Neural cell (in vitro differentiated cells): ENCODE measurements around the gene MACC1. TPM values are rescaled to one million over a fixed set of nuclear protein-coding genes. Genes with fewer than 3 reads are reported as not detected.

ENCODE experiments used
- H2AFZ ChIP-seq: fragments of 200-600, 300-800 bp; sonication (generic), shearing (Covaris generic); 2 replicates; pipeline ENCODE4 v1.6.0; 2014; ENCODE audit warnings: low read depth, mild to moderate bottlenecking, antibody characterized with exemption, low read length, moderate library complexity
- H3F3A ChIP-seq: fragments of 200-600 bp; shearing (Covaris generic); 2 replicates; pipeline ENCODE4 v1.6.1; 2016; ENCODE audit warnings: mild to moderate bottlenecking, moderate library complexity, mixed read lengths, antibody characterized with exemption, low read length; ENCODE audit not compliant: insufficient read depth, poor library complexity, severe bottlenecking
- H3K27ac ChIP-seq: fragments of 200-600, 300-800 bp; sonication (generic), shearing (Covaris generic); 2 replicates; pipeline ENCODE4 v1.5.1; 2014; ENCODE audit warnings: mild to moderate bottlenecking, low read length, moderate library complexity
- H3K27me3 ChIP-seq: fragments of 300-800, 200-600 bp; sonication (generic), shearing (Covaris generic); 2 replicates; pipeline ENCODE4 v1.6.0; 2014; ENCODE audit warnings: mild to moderate bottlenecking, low read depth, low read length, moderate library complexity; ENCODE audit not compliant: insufficient read depth
- H3K36me3 ChIP-seq: fragments of 300-800, 200-600 bp; sonication (generic), shearing (Covaris generic); 2 replicates; pipeline ENCODE4 v1.5.1; 2014; ENCODE audit warnings: mild to moderate bottlenecking, antibody characterized with exemption, low read length, moderate library complexity; ENCODE audit not compliant: insufficient read depth
- H3K4me2 ChIP-seq: fragments of 300-800, 200-600 bp; sonication (generic), shearing (Covaris generic); 2 replicates; pipeline ENCODE4 v1.6.0; 2014; ENCODE audit warnings: mild to moderate bottlenecking, low read length
- H3K4me3 ChIP-seq: fragments of 300-800, 200-600 bp; sonication (generic), shearing (Covaris generic); 2 replicates; pipeline ENCODE4 v1.5.1; 2014; ENCODE audit warnings: mild to moderate bottlenecking, low read length, moderate library complexity
- H3K79me2 ChIP-seq: fragments of 200-600 bp; shearing (Covaris generic); replicated peaks from 2 replicates; pipeline ENCODE4 v1.6.0; 2014; ENCODE audit warnings: mild to moderate bottlenecking, low read length, moderate library complexity; ENCODE audit not compliant: insufficient read depth
- H3K9ac ChIP-seq: fragments of 300-800, 200-600 bp; sonication (generic), shearing (Covaris generic); 2 replicates; pipeline ENCODE4 v1.6.1; 2016; ENCODE audit warnings: mild to moderate bottlenecking, low read length, mixed read lengths
- H3K9me2 ChIP-seq: fragments of 200-600 bp; shearing (Covaris generic); 2 replicates; pipeline ENCODE4 v1.6.1; 2016; ENCODE audit warnings: mild to moderate bottlenecking, low read length, mixed read lengths; ENCODE audit not compliant: insufficient read depth
- H3K9me3 ChIP-seq: fragments of 200-600, 300-800 bp; sonication (generic), shearing (Covaris generic); 2 replicates; pipeline ENCODE4 v1.6.1; 2016; ENCODE audit warnings: mild to moderate bottlenecking, mixed run types, low read length, moderate library complexity, mixed read lengths
- H4K20me1 ChIP-seq: fragments of 200-600 bp; shearing (Covaris generic); 2 replicates; pipeline ENCODE4 v1.6.1; 2016; ENCODE audit warnings: mild to moderate bottlenecking, mixed run types; ENCODE audit not compliant: insufficient read depth
- EP300 ChIP-seq: fragments of 450-650 bp; conservative IDR thresholded peaks from 2 replicates; pipeline ENCODE4 v1.6.1; 2014; ENCODE audit warnings: antibody characterized with exemption, mild to moderate bottlenecking, moderate library complexity; ENCODE audit not compliant: poor library complexity, severe bottlenecking
- EZH2 ChIP-seq: fragments of 200-600, 300-800 bp; shearing (Covaris generic), sonication (generic); IDR thresholded peaks from 2 replicates; pipeline ENCODE4 v1.6.1; 2014; ENCODE audit warnings: antibody characterized with exemption, low read length, borderline replicate concordance, mild to moderate bottlenecking; ENCODE audit not compliant: insufficient read depth, poor library complexity, severe bottlenecking
- MXI1 ChIP-seq: fragments of 450-650 bp; conservative IDR thresholded peaks from 2 replicates; pipeline ENCODE4 v1.6.1; 2014; ENCODE audit warnings: antibody characterized with exemption, mild to moderate bottlenecking; ENCODE audit not compliant: poor library complexity, severe bottlenecking
- POLR2AphosphoS5 ChIP-seq: IDR thresholded peaks from 2 replicates; pipeline ENCODE4 v1.6.1; 2012
- RAD21 ChIP-seq: fragments of 450-650 bp; conservative IDR thresholded peaks from 2 replicates; pipeline ENCODE4 v1.6.1; 2014; ENCODE audit warnings: antibody characterized with exemption, mild to moderate bottlenecking, moderate library complexity
- SMC3 ChIP-seq: fragments of 450-650 bp; conservative IDR thresholded peaks from 2 replicates; pipeline ENCODE4 v1.6.1; 2014; ENCODE audit warnings: antibody characterized with exemption, mild to moderate bottlenecking, moderate library complexity; ENCODE audit not compliant: poor library complexity
- TAF1 ChIP-seq: IDR thresholded peaks from 2 replicates; pipeline ENCODE4 v1.6.1; 2012; ENCODE audit warnings: low read depth
- polyA plus RNA-seq: library from polyadenylated mRNA; depleted of rRNA; stranded (reverse); fragments of >200 nt; gene quantifications from 2 replicates; pipeline ENCODE4 v1.2.3, GENCODE V29; 2014
- TF ChIP-seq, protein P1 (sequence below): IDR thresholded peaks from 2 replicates; pipeline ENCODE4 v1.6.1; 2012; ENCODE audit warnings: borderline replicate concordance
- TF ChIP-seq, protein P2 (sequence below): fragments of 450-650 bp; IDR thresholded peaks from 2 replicates; pipeline ENCODE4 v1.5.1; 2014; ENCODE audit warnings: antibody characterized with exemption, mild to moderate bottlenecking, moderate library complexity; ENCODE audit not compliant: poor library complexity, severe bottlenecking

MACC1 gene
- polyA plus RNA-seq, 1 donor from 2014 or later = 0.20 TPM

DNA sequence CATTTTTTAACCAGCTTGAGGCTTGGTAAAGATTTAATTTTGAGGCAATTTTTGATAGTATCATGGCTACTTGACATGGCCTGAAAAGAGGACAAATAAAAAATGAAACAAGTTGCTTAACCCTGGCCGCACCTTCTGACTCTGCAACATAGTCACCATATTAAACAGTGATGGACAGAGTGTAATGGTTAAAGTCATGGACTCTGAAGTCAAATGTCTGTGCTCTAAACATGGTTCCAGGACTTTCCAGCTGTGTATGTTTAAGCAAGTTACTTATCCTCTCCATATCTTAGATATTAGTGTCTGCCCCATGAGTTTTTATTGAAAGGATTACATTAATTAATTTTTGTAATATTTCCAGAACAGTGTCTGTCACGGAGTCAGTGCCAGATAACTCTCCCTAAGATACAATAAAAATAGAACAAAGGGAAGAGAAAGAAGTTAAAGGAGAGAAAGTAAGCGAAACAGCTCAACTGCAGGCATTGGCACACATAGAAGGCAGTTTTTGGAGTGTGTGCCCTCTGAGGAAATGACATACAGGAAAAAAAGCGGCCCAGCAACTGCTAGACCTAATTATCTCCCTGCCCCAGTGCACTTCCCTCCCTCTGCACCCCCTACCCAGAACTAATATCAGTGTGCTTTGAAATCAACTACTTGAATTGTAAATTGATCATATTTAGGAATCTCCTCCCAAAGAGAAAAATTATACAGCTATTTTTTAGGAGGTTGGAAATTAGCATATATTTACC is 65.3 kb downstream of the MACC1 start:
- Histone ChIP-seq H3K9me2 (no peaks in the 10 kb centered on the region), H3K4me2 (no peak overlapping the region), H3F3A (no peaks in the 10 kb centered on the region), H3K27ac (no peak overlapping the region), H3K79me2 (no peaks in the 10 kb centered on the region), H3K4me3 (no peak overlapping the region), H3K27me3 (no peaks in the 10 kb centered on the region), H3K9me3 (no peaks in the 10 kb centered on the region), H3K36me3 (no peaks in the 10 kb centered on the region), H3K9ac (no peak overlapping the region), H2AFZ (no peak overlapping the region), H4K20me1 (no peaks in the 10 kb centered on the region)
- TF ChIP-seq RAD21 (no peak), TAF1 (no peak), MXI1 (no peak)

DNA sequence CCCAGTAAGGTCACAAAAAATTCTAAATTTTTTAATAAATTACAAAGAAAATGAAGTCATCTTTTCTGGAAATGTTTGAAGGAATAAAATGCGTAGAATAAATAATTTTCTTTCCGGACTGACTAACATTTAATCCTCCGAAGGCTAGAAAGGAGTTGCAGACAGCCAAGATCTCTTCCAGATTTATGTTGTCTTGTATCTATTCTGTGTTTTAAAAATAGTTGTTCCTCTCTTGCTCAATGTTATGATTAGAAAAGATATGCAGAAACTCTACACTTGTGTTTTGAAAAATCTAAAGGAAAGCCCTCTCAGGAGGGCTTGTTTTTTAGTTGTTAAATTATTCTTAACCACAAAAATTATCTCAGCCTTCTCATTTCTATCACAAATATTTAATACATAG is 70.7 kb downstream of the MACC1 start:
- Histone ChIP-seq H3K4me2 (no peak overlapping the region), H4K20me1 (no peaks in the 10 kb centered on the region), H3K4me3 (no peak overlapping the region), H3F3A (no peaks in the 10 kb centered on the region), H3K79me2 (no peaks in the 10 kb centered on the region), H3K9ac (no peak overlapping the region), H3K27ac (no peak overlapping the region), H3K9me3 (no peaks in the 10 kb centered on the region), H3K9me2 (no peaks in the 10 kb centered on the region), H2AFZ (no peak overlapping the region), H3K36me3 (no peaks in the 10 kb centered on the region), H3K27me3 (no peaks in the 10 kb centered on the region)
- TF ChIP-seq EZH2 (no peak), SMC3 (no peak), TAF1 (no peak), RAD21 (no peak), EP300 (no peak), POLR2AphosphoS5 (no peak)
- TF ChIP-seq, protein P1, sequence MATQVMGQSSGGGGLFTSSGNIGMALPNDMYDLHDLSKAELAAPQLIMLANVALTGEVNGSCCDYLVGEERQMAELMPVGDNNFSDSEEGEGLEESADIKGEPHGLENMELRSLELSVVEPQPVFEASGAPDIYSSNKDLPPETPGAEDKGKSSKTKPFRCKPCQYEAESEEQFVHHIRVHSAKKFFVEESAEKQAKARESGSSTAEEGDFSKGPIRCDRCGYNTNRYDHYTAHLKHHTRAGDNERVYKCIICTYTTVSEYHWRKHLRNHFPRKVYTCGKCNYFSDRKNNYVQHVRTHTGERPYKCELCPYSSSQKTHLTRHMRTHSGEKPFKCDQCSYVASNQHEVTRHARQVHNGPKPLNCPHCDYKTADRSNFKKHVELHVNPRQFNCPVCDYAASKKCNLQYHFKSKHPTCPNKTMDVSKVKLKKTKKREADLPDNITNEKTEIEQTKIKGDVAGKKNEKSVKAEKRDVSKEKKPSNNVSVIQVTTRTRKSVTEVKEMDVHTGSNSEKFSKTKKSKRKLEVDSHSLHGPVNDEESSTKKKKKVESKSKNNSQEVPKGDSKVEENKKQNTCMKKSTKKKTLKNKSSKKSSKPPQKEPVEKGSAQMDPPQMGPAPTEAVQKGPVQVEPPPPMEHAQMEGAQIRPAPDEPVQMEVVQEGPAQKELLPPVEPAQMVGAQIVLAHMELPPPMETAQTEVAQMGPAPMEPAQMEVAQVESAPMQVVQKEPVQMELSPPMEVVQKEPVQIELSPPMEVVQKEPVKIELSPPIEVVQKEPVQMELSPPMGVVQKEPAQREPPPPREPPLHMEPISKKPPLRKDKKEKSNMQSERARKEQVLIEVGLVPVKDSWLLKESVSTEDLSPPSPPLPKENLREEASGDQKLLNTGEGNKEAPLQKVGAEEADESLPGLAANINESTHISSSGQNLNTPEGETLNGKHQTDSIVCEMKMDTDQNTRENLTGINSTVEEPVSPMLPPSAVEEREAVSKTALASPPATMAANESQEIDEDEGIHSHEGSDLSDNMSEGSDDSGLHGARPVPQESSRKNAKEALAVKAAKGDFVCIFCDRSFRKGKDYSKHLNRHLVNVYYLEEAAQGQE = no peak
- TF ChIP-seq, protein P2, sequence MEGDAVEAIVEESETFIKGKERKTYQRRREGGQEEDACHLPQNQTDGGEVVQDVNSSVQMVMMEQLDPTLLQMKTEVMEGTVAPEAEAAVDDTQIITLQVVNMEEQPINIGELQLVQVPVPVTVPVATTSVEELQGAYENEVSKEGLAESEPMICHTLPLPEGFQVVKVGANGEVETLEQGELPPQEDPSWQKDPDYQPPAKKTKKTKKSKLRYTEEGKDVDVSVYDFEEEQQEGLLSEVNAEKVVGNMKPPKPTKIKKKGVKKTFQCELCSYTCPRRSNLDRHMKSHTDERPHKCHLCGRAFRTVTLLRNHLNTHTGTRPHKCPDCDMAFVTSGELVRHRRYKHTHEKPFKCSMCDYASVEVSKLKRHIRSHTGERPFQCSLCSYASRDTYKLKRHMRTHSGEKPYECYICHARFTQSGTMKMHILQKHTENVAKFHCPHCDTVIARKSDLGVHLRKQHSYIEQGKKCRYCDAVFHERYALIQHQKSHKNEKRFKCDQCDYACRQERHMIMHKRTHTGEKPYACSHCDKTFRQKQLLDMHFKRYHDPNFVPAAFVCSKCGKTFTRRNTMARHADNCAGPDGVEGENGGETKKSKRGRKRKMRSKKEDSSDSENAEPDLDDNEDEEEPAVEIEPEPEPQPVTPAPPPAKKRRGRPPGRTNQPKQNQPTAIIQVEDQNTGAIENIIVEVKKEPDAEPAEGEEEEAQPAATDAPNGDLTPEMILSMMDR = no peak

DNA sequence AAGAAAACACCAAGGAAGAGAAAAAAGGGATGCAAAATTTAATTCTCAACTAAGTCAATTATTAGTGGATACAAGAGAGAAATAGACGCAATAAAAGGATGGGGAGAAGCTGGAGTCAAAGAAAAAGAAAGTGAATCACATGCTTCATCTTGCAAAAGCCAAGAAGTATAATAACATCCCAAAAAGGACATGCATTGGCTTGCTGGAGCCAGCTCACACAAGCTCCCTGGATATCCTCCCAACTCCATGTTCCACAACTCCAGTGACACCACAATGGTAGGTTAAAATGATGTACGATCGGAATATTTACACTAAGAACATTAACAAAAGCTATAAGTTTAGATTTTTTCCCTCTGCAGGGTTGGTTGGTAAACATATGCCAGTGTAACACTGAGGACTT is 72.4 kb downstream of the MACC1 start:
- Histone ChIP-seq H3K36me3 (no peaks in the 10 kb centered on the region), H4K20me1 (no peaks in the 10 kb centered on the region), H3K27me3 (no peaks in the 10 kb centered on the region), H3K9me2 (no peaks in the 10 kb centered on the region), H2AFZ (no peak overlapping the region), H3F3A (no peaks in the 10 kb centered on the region), H3K27ac (no peak overlapping the region), H3K79me2 (no peaks in the 10 kb centered on the region), H3K9ac (no peak overlapping the region), H3K4me2 (no peak overlapping the region), H3K9me3 (no peaks in the 10 kb centered on the region), H3K4me3 (no peak overlapping the region)
- TF ChIP-seq MXI1 = no peak
